Measurements from ENCODE around the gene SAMD8. TPM values are rescaled to one million over a fixed set of nuclear protein-coding genes. Genes with fewer than 3 reads are reported as not detected.

Gene SAMD8
- total RNA-seq, 1 experiment from 2014 or later = 23.6 TPM

- TF ChIP-seq, protein P1, sequence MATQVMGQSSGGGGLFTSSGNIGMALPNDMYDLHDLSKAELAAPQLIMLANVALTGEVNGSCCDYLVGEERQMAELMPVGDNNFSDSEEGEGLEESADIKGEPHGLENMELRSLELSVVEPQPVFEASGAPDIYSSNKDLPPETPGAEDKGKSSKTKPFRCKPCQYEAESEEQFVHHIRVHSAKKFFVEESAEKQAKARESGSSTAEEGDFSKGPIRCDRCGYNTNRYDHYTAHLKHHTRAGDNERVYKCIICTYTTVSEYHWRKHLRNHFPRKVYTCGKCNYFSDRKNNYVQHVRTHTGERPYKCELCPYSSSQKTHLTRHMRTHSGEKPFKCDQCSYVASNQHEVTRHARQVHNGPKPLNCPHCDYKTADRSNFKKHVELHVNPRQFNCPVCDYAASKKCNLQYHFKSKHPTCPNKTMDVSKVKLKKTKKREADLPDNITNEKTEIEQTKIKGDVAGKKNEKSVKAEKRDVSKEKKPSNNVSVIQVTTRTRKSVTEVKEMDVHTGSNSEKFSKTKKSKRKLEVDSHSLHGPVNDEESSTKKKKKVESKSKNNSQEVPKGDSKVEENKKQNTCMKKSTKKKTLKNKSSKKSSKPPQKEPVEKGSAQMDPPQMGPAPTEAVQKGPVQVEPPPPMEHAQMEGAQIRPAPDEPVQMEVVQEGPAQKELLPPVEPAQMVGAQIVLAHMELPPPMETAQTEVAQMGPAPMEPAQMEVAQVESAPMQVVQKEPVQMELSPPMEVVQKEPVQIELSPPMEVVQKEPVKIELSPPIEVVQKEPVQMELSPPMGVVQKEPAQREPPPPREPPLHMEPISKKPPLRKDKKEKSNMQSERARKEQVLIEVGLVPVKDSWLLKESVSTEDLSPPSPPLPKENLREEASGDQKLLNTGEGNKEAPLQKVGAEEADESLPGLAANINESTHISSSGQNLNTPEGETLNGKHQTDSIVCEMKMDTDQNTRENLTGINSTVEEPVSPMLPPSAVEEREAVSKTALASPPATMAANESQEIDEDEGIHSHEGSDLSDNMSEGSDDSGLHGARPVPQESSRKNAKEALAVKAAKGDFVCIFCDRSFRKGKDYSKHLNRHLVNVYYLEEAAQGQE (IDR thresholded peaks at IDR 0.05; ENCODE audit: low read depth) = no peak
- TF ChIP-seq SP1 (IDR thresholded peaks at IDR 0.05; ENCODE audit: low read depth) (no peak), ZFX (IDR thresholded peaks at IDR 0.05) (no peak), ELF1 (IDR thresholded peaks at IDR 0.05; ENCODE audit: borderline replicate concordance, low read depth) (no peak), ATF3 (IDR thresholded peaks at IDR 0.05) (no peak), SRF (IDR thresholded peaks at IDR 0.05; ENCODE audit: low read depth) (no peak), RAD21 (IDR thresholded peaks at IDR 0.05; ENCODE audit: low read depth) (no peak), SIN3A (IDR thresholded peaks at IDR 0.05; ENCODE audit: low read depth) (no peak)
Observed at GRCh38 chr10:75086278-75086934, 25.1 kb upstream of the SAMD8 start (continued).

DNA sequence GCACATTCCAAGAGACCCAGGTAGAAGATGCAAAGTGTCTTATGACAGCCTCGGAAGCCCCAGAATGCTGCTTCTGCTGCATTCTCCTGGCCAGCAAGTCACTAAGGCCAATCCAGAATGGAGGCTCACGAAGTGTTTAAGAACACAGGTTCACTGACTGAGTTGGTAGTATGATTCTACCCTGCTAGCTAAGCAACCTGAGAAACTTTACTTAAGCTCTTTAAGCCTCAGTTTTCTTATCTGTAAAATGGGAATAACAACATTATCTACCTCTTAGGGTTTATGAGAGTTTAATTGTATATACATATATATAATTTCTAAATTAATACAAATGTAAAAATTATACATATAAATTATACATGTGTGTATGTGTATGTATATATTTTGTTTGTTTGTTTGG lies 22.8 kb upstream of the SAMD8 start:
- Histone ChIP-seq H2AFZ (ENCODE audit: low read depth, low read length, poor library complexity, severe bottlenecking) (no peak overlapping the region), H3K27ac (ENCODE audit: low read depth, low read length) (no peak overlapping the region), H3K4me2 (ENCODE audit: low read length) (no peak overlapping the region), H3K4me1 (ENCODE audit: control insufficient read depth in 1 of 2, insufficient read depth in 2 of 2, low read length in 2 of 2) (no peaks in the 10 kb centered on the region), H3K36me3 (ENCODE audit: control insufficient read depth in 1 of 2, insufficient read depth in 2 of 2, low read length in 2 of 2) (no peaks in the 10 kb centered on the region), H3K9ac (ENCODE audit: low read length) (no peak overlapping the region), H3K9me3 (ENCODE audit: control insufficient read depth in 1 of 2, insufficient read depth in 1 of 2, low read depth in 1 of 2, low read length in 2 of 2) (no peaks in the 10 kb centered on the region), H3K79me2 (ENCODE audit: insufficient read depth, low read length) (no peaks in the 10 kb centered on the region), H4K20me1 (ENCODE audit: insufficient read depth) (no peaks in the 10 kb centered on the region), H3K9me2 (ENCODE audit: insufficient read depth) (no peaks in the 10 kb centered on the region), H3K4me3 (replicated peaks in 1 of 2; ENCODE audit: low read depth in 1 of 2, low read length in 2 of 2) (no peak overlapping the region), H3K27me3 (ENCODE audit: insufficient read depth, low read length) (no peaks in the 10 kb centered on the region)
- DNase-seq (ENCODE audit: low read depth, low spot score) (no peak), ATAC-seq (no peak)
- ChIA-PET POLR2A (no interaction called here), CTCF (no interaction called here), RAD21 (ENCODE audit: low non-redundant PET in 1 of 2, low total read pairs in 2 of 2, uncharacterized antibody in 2 of 2, unreplicated experiment in 2 of 2) (no interaction called here)
- TF ChIP-seq ZFX (IDR thresholded peaks at IDR 0.05) (no peak), RAD21 (IDR thresholded peaks at IDR 0.05; ENCODE audit: low read depth) (no peak), FOSL1 (IDR thresholded peaks at IDR 0.05; ENCODE audit: low read depth) (no peak), ATF3 (IDR thresholded peaks at IDR 0.05) (no peak), POLR2AphosphoS5 (IDR thresholded peaks at IDR 0.05; ENCODE audit: low read depth, low read length) (no peak)
- TF ChIP-seq, protein P1 (IDR thresholded peaks at IDR 0.05; ENCODE audit: low read depth) = no peak
- TF ChIP-seq, protein P2, sequence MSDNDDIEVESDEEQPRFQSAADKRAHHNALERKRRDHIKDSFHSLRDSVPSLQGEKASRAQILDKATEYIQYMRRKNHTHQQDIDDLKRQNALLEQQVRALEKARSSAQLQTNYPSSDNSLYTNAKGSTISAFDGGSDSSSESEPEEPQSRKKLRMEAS (IDR thresholded peaks at IDR 0.05) = no peak
- no TSS peak for BruUV-seq (replicated peaks)
- intact Hi-C loops (cut with micrococcal nuclease) = no loop called here

Data from HCT116 (cell line).